Chondrocyte (in vitro differentiated cells): ENCODE data around the gene TMEM163. TPM values are rescaled to one million over a fixed set of nuclear protein-coding genes. Genes with fewer than 3 reads are reported as not detected.

Source experiments
- DNase-seq: peaks from one replicate; pipeline ENCODE4 v3.0.0; 2021; ENCODE audit warnings: mixed read lengths, low spot score
- H3K27ac Mint-ChIP-seq: one replicate; pipeline ENCODE4 v1.8.0; 2021; ENCODE audit warnings: mild to moderate bottlenecking, moderate library complexity, mixed read lengths; ENCODE audit not compliant: unreplicated experiment
- H3K27me3 Mint-ChIP-seq: 2 replicates; pipeline ENCODE4 v1.8.0; 2021; ENCODE audit warnings: low read depth, mixed read lengths
- H3K36me3 Mint-ChIP-seq: 2 replicates; pipeline ENCODE4 v1.8.0; 2021; ENCODE audit warnings: low read depth, mixed read lengths
- H3K4me1 Mint-ChIP-seq: 2 replicates; pipeline ENCODE4 v1.8.0; 2021; ENCODE audit warnings: low read depth, mild to moderate bottlenecking, mixed read lengths
- H3K4me3 Mint-ChIP-seq: one replicate; pipeline ENCODE4 v1.8.0; 2021; ENCODE audit warnings: mild to moderate bottlenecking, moderate library complexity, mixed read lengths; ENCODE audit not compliant: unreplicated experiment
- H3K9me3 Mint-ChIP-seq: 2 replicates; pipeline ENCODE4 v1.8.0; 2021; ENCODE audit warnings: low read depth, mixed read lengths
- CTCF ChIP-seq: fragments of 200-600 bp; sonication (generic); IDR thresholded peaks from 2 replicates; pipeline ENCODE4 v1.5.0; 2021; ENCODE audit warnings: antibody characterized with exemption, mild to moderate bottlenecking, moderate library complexity
- total RNA-seq: library from RNA; stranded (reverse); gene quantifications from 3 replicates; pipeline ENCODE4 v1.2.1, GENCODE V29; 2021

Gene TMEM163
- total RNA-seq, 1 donor from 2014 or later = 0.07 TPM

GRCh38 chr2:134555411-134555810 is 163.4 kb downstream of the TMEM163 start:
- Mint-ChIP-seq H3K4me3 (no peak overlapping the region), H3K27me3 (peaks cover 16% of the 10 kb centered on the region), H3K4me1 (no peaks in the 10 kb centered on the region), H3K36me3 (no peaks in the 10 kb centered on the region), H3K9me3 (no peaks in the 10 kb centered on the region), H3K27ac (no peak overlapping the region)
- TF ChIP-seq CTCF = no peak
- DNase-seq = no peak

- no peak for DNase-seq
- Mint-ChIP-seq H3K27ac (no peak overlapping the region), H3K36me3 (no peaks in the 10 kb centered on the region), H3K9me3 (no peaks in the 10 kb centered on the region), H3K27me3 (peaks cover 17% of the 10 kb centered on the region), H3K4me3 (no peak overlapping the region), H3K4me1 (no peaks in the 10 kb centered on the region)
- TF ChIP-seq CTCF = no peak
Measured at GRCh38 chr2:134553657-134554056, 165.1 kb downstream of the TMEM163 start.

- DNase-seq = no peak
- peaks cover 11% of the 10 kb centered on the region for H3K27me3 Mint-ChIP-seq
- no peaks in the 10 kb centered on the region for H3K4me1 Mint-ChIP-seq
- no peaks in the 10 kb centered on the region for H3K9me3 Mint-ChIP-seq
- no peak overlapping the region for H3K27ac Mint-ChIP-seq
- no peak for TF ChIP-seq CTCF
- H3K4me3 Mint-ChIP-seq = no peak overlapping the region
- H3K36me3 Mint-ChIP-seq = no peaks in the 10 kb centered on the region
Measured at GRCh38 chr2:134550566-134551164, 168.1 kb downstream of the TMEM163 start.

- Mint-ChIP-seq H3K27ac (no peak overlapping the region), H3K36me3 (peaks cover 2% of the 10 kb centered on the region), H3K4me1 (no peaks in the 10 kb centered on the region), H3K9me3 (no peaks in the 10 kb centered on the region), H3K4me3 (no peak overlapping the region), H3K27me3 (peaks cover 20% of the 10 kb centered on the region)
- DNase-seq = no peak
- no peak for TF ChIP-seq CTCF
Measured at GRCh38 chr2:134549104-134549503, 169.7 kb downstream of the TMEM163 start.

- Mint-ChIP-seq H3K27ac (no peak overlapping the region), H3K36me3 (peaks cover 2% of the 10 kb centered on the region), H3K4me3 (no peak overlapping the region), H3K9me3 (no peaks in the 10 kb centered on the region), H3K27me3 (peaks cover 12% of the 10 kb centered on the region), H3K4me1 (no peaks in the 10 kb centered on the region)
- TF ChIP-seq CTCF = no peak
- DNase-seq = no peak
Measured at GRCh38 chr2:134540990-134541389, 177.8 kb downstream of the TMEM163 start.
